ACC112 (cell line): ENCODE measurements around the gene ADSL.
"Not testable (repeated sequence)": the region's sequence is repeated elsewhere in the genome, so short reads cannot be mapped to it uniquely, and the experiment has no call there.

Source experiments
- H2AFZ ChIP-seq: fragments of 200-600 bp; sonication (generic); one replicate; pipeline ENCODE4 v1.6.0; 2017; ENCODE audit warnings: antibody characterized with exemption, low read length; ENCODE audit not compliant: unreplicated experiment
- H3K27ac ChIP-seq: fragments of 200-600 bp; sonication (generic); 2 replicates; pipeline ENCODE4 v1.5.1; 2014; ENCODE audit warnings: low read depth, mild to moderate bottlenecking, antibody characterized with exemption, low read length, moderate library complexity
- H3K27me3 ChIP-seq: fragments of 200-600 bp; sonication (generic); 2 replicates; pipeline ENCODE4 v1.6.1; 2014; ENCODE audit warnings: mild to moderate bottlenecking, antibody characterized with exemption, low read length, moderate library complexity, mixed read lengths; ENCODE audit not compliant: insufficient read depth
- H3K36me3 ChIP-seq: fragments of 200-600 bp; sonication (generic); 2 replicates; pipeline ENCODE4 v1.6.1; 2016; ENCODE audit warnings: mild to moderate bottlenecking, antibody characterized with exemption, low read length, moderate library complexity, mixed read lengths; ENCODE audit not compliant: insufficient read depth
- H3K4me1 ChIP-seq: fragments of 200-600 bp; sonication (generic); one replicate; pipeline ENCODE4 v1.6.1; 2016; ENCODE audit warnings: low read length, mixed read lengths; ENCODE audit not compliant: insufficient read depth, unreplicated experiment, control insufficient read depth
- H3K4me3 ChIP-seq: fragments of 200-600 bp; sonication (generic); 2 replicates; pipeline ENCODE4 v1.5.1; 2014; ENCODE audit warnings: mild to moderate bottlenecking, low read depth, low read length
- H3K79me2 ChIP-seq: fragments of 200-600 bp; sonication (generic); one replicate; pipeline ENCODE4 v1.6.0; 2016; ENCODE audit warnings: low read length; ENCODE audit not compliant: control insufficient read depth, unreplicated experiment, insufficient read depth

Gene ADSL

DNA sequence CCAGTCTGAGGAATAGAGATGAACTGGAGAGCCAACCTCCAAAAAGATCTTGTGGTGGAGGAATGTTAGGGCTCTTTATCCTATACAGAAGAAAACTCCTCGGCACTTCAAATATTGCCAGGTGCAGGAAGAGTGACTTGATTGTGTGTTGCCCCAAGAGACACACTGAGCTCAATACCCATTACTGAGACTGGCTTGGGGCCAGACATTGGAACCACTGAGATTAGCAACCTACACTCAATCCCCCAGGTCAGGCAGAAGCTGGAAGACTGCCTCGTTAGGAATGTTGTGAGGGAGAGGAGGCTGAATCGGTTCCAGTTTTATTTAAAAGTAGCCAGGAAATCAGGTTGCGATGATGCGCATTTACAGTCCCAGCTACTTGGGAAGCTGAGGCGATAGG lies 21.7 kb downstream of the ADSL start:
- H3K27ac ChIP-seq: no peak overlapping the region
- peaks cover 6% of the 10 kb centered on the region for H3K4me1 ChIP-seq
- no peaks in the 10 kb centered on the region for H3K79me2 ChIP-seq
- H3K4me3 ChIP-seq: no peak overlapping the region
- H2AFZ ChIP-seq: no peak overlapping the region
- no peaks in the 10 kb centered on the region for H3K27me3 ChIP-seq
- H3K36me3 ChIP-seq: peaks cover 4% of the 10 kb centered on the region

DNA sequence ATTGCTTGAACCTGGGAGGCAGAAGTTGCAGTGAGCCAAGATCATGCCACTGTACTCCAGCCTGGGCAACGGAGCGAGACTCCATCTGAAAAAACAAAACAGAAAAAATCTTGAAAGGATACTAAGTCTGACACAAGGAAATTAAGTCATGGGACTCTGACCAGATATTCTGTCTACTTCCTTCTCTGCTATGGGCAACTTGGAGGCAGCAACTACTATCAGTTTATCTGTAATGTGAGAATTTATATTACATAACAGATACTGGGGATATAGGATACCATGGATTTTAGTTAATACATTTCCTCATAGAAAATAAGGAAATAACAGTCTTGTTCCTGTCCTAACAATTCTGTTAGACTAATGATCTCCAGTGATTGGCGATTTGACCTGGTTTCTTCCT lies 22.5 kb downstream of the ADSL start:
- Histone ChIP-seq H3K27ac (no peak overlapping the region), H3K27me3 (no peaks in the 10 kb centered on the region), H3K4me3 (no peak overlapping the region), H3K4me1 (peaks cover 6% of the 10 kb centered on the region), H2AFZ (no peak overlapping the region), H3K79me2 (no peaks in the 10 kb centered on the region), H3K36me3 (peaks cover 4% of the 10 kb centered on the region)

DNA sequence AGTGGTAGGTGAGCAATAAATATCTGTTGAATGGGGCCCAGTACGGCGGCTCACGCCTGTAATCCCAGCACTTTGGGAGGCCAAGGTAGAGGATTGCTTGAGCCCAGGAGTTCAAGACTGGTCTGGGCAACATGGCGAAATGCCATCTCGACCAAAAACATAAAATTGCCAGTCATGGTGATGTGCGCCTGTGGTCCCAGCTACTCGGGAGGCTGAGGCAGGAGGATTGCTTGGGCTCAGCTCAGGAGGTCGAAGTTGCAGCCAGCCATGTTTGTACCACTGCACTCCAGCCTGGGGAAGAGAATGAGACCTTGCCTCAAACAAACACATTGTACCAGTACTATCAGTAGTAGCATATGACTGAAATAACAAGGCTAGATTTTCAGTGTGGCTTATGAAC lies 28.3 kb downstream of the ADSL start:
- no peak overlapping the region for H3K4me3 ChIP-seq
- H3K36me3 ChIP-seq: no peaks in the 10 kb centered on the region
- H3K79me2 ChIP-seq: peaks cover 10% of the 10 kb centered on the region
- peaks cover 6% of the 10 kb centered on the region for H3K4me1 ChIP-seq
- no peak overlapping the region for H2AFZ ChIP-seq
- H3K27me3 ChIP-seq: no peaks in the 10 kb centered on the region
- no peak overlapping the region for H3K27ac ChIP-seq

DNA sequence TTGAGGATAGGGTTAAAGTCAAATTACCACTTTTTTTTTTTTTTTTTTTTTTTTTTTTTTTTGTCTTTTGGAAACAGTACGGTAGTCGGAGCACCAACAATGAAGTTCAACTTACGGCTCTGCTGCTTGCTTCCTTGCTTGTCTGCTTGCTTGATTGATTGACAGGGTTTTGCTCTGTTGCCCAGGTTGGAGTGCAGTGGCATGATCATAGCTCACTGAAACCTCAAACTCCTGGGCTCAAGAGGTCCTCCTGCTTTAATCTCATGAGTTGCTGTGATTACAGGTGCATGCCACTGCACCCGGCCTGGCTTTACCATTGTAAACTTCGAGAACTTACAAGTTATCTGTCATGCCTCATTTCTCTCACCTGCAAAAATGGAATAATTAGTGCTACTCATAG lies 29.8 kb downstream of the ADSL start:
- Histone ChIP-seq H3K4me1 (peaks cover 6% of the 10 kb centered on the region), H3K27me3 (no peaks in the 10 kb centered on the region), H3K36me3 (no peaks in the 10 kb centered on the region), H3K27ac (no peak overlapping the region), H3K4me3 (no peak overlapping the region), H2AFZ (no peak overlapping the region), H3K79me2 (peaks cover 10% of the 10 kb centered on the region)

DNA sequence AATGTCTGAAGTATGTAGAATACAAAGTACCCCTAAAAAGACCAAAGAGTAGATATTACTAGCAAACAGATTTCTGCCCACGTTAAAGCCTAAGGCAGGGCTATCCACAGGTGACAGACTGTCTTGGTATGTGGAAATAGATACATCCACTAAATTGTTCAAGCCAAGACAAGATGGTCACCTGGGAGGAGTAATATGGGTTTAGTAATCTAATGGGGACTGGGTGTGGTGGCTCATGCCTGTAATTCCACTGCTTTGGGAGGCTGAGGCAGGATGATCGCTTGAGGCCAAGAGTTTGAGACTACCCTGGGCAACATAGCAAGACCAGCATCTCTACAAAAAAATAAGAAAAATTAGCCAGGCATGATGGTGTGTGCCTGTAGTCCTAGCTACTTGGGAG lies 31.6 kb downstream of the ADSL start:
- no peak overlapping the region for H3K27ac ChIP-seq
- H2AFZ ChIP-seq: no peak overlapping the region
- no peaks in the 10 kb centered on the region for H3K36me3 ChIP-seq
- H3K4me1 ChIP-seq: no peaks in the 10 kb centered on the region
- no peak overlapping the region for H3K4me3 ChIP-seq
- H3K27me3 ChIP-seq: no peaks in the 10 kb centered on the region
- peaks cover 10% of the 10 kb centered on the region for H3K79me2 ChIP-seq

DNA sequence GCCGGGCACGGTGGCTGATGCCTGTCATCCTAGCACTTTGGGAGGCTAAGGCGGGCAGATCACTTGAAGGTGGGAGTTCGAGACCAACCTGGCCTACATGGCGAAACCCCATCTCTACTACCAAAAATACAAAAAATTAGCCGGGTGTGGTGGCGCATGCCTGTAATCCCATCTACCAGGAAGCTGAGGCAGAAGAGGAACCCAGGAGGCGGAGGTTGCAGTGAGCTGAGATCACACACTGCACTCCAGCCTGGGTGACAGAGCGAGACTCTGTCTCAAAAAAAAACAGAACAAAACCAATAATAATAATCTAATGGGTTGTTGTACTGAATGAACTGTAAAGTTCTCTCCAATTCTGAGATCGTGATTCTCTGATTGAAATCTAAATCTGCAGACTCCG lies 32.1 kb downstream of the ADSL start:
- not testable (repeated sequence) for H2AFZ ChIP-seq, H3K27ac ChIP-seq, H3K27me3 ChIP-seq, H3K79me2 ChIP-seq, H3K4me1 ChIP-seq, H3K4me3 ChIP-seq, H3K36me3 ChIP-seq

DNA sequence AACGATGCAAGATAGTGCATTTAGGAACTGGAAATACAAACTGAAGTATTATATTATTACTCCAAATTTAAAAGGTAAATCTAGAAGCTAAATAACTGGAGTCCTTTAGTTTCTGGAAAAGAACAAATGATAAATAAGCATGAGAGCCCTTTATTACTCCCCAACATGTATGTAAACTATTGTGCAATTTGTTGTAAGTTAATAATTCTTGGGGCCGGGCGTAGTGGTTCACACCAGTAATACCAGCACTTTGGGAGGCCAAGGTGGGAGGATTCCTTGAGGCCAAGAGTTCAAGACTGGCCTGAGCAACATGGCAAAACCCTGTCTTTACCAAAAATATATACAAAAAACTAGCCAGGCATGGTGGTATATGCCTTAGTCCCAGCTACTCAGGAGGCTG lies 35.2 kb downstream of the ADSL start:
- Histone ChIP-seq H3K27ac (no peak overlapping the region), H3K36me3 (no peaks in the 10 kb centered on the region), H3K4me1 (peaks cover 6% of the 10 kb centered on the region), H3K27me3 (no peaks in the 10 kb centered on the region), H2AFZ (no peak overlapping the region), H3K4me3 (no peak overlapping the region), H3K79me2 (peaks cover 5% of the 10 kb centered on the region)

DNA sequence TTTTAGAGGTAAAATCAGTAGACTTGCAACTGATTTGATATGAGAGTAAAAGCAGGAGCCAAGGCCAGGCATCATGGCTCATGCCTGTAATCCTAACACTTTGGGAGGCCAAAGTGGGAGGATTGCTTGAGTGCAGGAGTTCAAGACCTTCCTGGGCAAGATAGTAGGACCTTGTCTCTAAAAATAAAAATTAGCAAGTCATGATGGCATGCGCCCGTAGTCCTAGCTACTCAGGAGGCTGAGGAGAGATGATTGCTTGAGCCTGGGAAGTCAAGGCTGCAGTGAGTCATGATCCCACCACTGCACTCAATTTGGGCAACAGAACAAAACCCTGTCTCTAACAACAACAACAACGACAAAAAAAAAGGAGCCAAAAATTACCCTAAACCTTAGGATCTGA lies 37.6 kb downstream of the ADSL start:
- H2AFZ ChIP-seq: no peak overlapping the region
- H3K4me1 ChIP-seq: peaks cover 6% of the 10 kb centered on the region
- H3K4me3 ChIP-seq: no peak overlapping the region

DNA sequence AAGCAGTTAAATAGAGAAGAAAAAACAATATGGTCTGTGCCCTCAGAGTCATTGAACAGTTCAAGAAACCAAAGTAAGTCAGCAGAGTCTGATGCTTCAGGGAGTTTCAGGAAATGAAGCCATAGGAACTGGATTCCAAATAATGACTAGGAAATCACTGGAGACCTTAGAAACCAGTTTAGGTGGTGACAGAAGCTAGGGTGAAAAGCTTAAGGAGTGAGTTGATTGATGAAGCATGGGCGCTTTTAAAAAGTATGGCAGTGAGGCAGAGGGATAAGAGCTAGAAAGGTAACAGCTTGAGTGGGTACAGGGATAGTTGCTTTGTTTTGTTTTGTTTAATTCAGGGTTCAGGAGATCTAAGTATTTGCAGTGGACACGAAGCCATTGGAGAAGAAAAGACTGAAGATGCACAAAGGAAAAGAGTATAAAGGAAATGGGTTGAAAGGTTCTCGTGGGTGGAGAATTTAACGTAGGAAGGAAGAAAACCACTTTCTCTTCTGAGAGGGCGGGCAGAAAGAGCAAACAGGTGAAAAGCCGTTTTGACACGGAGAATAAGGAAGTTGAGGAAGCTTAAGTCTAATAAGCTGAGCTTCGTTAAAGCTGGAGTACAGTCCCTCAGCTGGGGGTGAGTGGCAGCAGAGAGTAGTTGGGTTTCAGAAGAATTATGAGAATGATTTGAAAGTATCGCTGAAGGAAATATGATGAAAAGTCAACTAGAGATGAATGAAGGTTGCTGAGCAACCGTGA lies 38.9 kb downstream of the ADSL start:
- Histone ChIP-seq H3K27me3 (no peaks in the 10 kb centered on the region), H3K36me3 (no peaks in the 10 kb centered on the region), H3K4me3 (no peak overlapping the region), H3K27ac (no peak overlapping the region), H3K4me1 (peaks cover 6% of the 10 kb centered on the region), H2AFZ (no peak overlapping the region), H3K79me2 (no peaks in the 10 kb centered on the region)

More for the DNA sequence above, 37.6 kb downstream of the ADSL start:
- Histone ChIP-seq H3K36me3 (no peaks in the 10 kb centered on the region), H3K79me2 (peaks cover 2% of the 10 kb centered on the region), H3K27me3 (no peaks in the 10 kb centered on the region), H3K27ac (peak overlapping the region; percentile 36; the same call in 1 of the 2 replicates)

DNA sequence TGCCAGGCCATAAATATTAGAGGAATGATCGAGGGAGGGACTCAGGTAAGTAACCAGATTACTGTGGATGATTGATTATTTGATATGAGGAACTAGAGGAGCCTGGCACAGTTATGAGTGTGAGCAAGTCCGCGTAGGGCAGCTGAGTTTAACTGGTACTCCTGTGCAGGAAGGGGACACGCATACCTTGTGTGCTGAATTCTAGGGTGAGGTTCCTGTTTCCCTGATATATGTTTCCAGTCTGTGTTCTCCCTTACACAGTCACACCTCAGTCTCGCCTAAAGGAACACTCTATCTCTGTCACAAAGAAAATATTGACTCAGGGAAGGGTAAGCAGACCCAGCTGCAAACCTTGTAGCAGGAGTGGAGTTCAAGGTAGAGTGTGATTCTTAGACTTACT lies 41.4 kb downstream of the ADSL start:
- Histone ChIP-seq H2AFZ (no peak overlapping the region), H3K36me3 (no peaks in the 10 kb centered on the region), H3K27ac (no peak overlapping the region), H3K4me3 (no peak overlapping the region), H3K27me3 (no peaks in the 10 kb centered on the region), H3K79me2 (no peaks in the 10 kb centered on the region), H3K4me1 (peaks cover 7% of the 10 kb centered on the region)

DNA sequence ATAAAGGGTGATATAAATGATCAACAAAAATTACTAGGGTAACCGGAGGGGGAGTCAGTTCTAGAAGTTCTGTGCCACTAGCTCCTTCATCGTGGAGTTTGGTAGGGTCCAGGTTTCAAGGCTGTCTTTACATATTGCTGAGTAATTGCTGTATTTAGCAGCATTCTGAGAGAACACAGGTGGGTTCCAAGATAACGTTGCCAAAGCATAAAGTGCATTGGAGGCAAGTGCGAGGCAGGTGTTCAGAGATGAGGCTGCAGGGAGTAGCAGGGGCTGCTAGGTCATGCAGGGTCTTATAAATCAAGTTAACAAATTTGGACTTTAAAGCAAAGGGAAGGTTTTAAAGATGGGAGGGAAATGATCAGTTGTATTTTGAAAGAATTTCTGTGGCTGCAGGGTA lies 41.9 kb downstream of the ADSL start:
- H3K4me3 ChIP-seq: no peak overlapping the region
- H3K4me1 ChIP-seq: peaks cover 8% of the 10 kb centered on the region
- H3K36me3 ChIP-seq: no peaks in the 10 kb centered on the region
- H2AFZ ChIP-seq: no peak overlapping the region
- no peaks in the 10 kb centered on the region for H3K79me2 ChIP-seq
- no peak overlapping the region for H3K27ac ChIP-seq
- no peaks in the 10 kb centered on the region for H3K27me3 ChIP-seq
